NT2/D1 (cell line): ENCODE results near the gene LRRC8C.

Experiments used
- YY1 ChIP-seq: IDR thresholded peaks from 2 replicates; pipeline ENCODE4 v1.6.1; 2011; ENCODE audit not compliant: insufficient read length, insufficient read depth
- ZNF274 ChIP-seq: IDR thresholded peaks from 2 replicates; pipeline ENCODE4 v1.6.1; 2011; ENCODE audit warnings: mild to moderate bottlenecking, low read depth, low read length

- TF ChIP-seq YY1 (no peak), ZNF274 (no peak)
Observed at GRCh38 chr1:89608984-89609725, 23.8 kb upstream of the LRRC8C start.
